Suprapubic skin (tissue), 3 donors: ENCODE measurements around the gene PAXX.

Experiments used
- POLR2A ChIP-seq, 2 donors: fragments of 450-650 bp; IDR thresholded peaks; one replicate each; pipeline ENCODE4 v1.6.1; 2017; ENCODE audit warnings: antibody characterized with exemption in 2 of 2, mild to moderate bottlenecking in 2 of 2, moderate library complexity in 2 of 2
- TF ChIP-seq, protein P1 (sequence below), 2 donors: fragments of 200-600 bp in 1 of 2; fragments of 450-650 bp in 1 of 2; sonication (generic) in 1 of 2; IDR thresholded peaks; one replicate each; pipeline ENCODE4 v1.5.1; 2016 to 2019; ENCODE audit warnings: antibody characterized with exemption in 2 of 2, mild to moderate bottlenecking in 1 of 2, moderate library complexity in 1 of 2

GRCh38 chr9:137017791-137018497 is 25.7 kb downstream of the PAXX start:
- TF ChIP-seq POLR2A (IDR thresholded peaks at IDR 0.05) = no peak
- TF ChIP-seq, protein P1, sequence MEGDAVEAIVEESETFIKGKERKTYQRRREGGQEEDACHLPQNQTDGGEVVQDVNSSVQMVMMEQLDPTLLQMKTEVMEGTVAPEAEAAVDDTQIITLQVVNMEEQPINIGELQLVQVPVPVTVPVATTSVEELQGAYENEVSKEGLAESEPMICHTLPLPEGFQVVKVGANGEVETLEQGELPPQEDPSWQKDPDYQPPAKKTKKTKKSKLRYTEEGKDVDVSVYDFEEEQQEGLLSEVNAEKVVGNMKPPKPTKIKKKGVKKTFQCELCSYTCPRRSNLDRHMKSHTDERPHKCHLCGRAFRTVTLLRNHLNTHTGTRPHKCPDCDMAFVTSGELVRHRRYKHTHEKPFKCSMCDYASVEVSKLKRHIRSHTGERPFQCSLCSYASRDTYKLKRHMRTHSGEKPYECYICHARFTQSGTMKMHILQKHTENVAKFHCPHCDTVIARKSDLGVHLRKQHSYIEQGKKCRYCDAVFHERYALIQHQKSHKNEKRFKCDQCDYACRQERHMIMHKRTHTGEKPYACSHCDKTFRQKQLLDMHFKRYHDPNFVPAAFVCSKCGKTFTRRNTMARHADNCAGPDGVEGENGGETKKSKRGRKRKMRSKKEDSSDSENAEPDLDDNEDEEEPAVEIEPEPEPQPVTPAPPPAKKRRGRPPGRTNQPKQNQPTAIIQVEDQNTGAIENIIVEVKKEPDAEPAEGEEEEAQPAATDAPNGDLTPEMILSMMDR (IDR thresholded peaks at IDR 0.05) = no peak
